Vagina (tissue), 2 donors: Measurements from ENCODE around the gene SLC23A1. TPM values are rescaled to one million over a fixed set of nuclear protein-coding genes. Genes with fewer than 3 reads are reported as not detected.
A peak's percentile ranks its signal among the peaks of the same experiment; 100 is the strongest.

Experiments used
- DNase-seq, 2 donors: peaks; one replicate each; pipeline ENCODE4 v3.0.0-alpha.2; 2017; ENCODE audit errors: extremely low spot score in 2 of 2
- H3K27ac ChIP-seq: fragments of 200-600 bp; sonication (generic); one replicate; pipeline ENCODE4 v1.5.1; 2019
- H3K27me3 ChIP-seq: fragments of 200-600 bp; sonication (generic); one replicate; pipeline ENCODE4 v1.5.1; 2019
- H3K36me3 ChIP-seq, 2 donors: fragments of 200-600 bp; sonication (generic); one replicate each; pipeline ENCODE4 v1.5.1; 2017 to 2019
- H3K4me1 ChIP-seq: fragments of 200-600 bp; sonication (generic); one replicate; pipeline ENCODE4 v1.5.1; 2019
- H3K4me3 ChIP-seq, 2 donors: fragments of 200-600 bp; sonication (generic); 1 replicate in 1 of 2; 2 replicates in 1 of 2; pipeline ENCODE4 v1.5.1; 2016 to 2019
- H3K9me3 ChIP-seq: fragments of 200-600 bp; sonication (generic); one replicate; pipeline ENCODE4 v1.5.1; 2019
- POLR2A ChIP-seq, 2 donors: fragments of 450-650 bp; IDR thresholded peaks; one replicate each; pipeline ENCODE4 v1.6.1; 2017; ENCODE audit warnings: antibody characterized with exemption in 2 of 2, mild to moderate bottlenecking in 2 of 2, moderate library complexity in 2 of 2
- POLR2AphosphoS5 ChIP-seq, 2 donors: sonication (generic); formaldehyde crosslinking; IDR thresholded peaks; one replicate each; pipeline ENCODE4 v1.9.0; 2017; ENCODE audit warnings: antibody characterized with exemption in 2 of 2, mild to moderate bottlenecking in 2 of 2, low read depth in 1 of 2; ENCODE audit not compliant: insufficient read depth in 1 of 2
- intact Hi-C: fragments of 100-400 bp; cut with DNase I; formaldehyde crosslinking; loops from one replicate; pipeline ENCODE4 v1.15.1; 2023
- total RNA-seq: library from RNA; depleted of rRNA; stranded (reverse); fragments of >200 nt; gene quantifications from one replicate; pipeline ENCODE4 v1.2.3, GENCODE V29; 2016
- TF ChIP-seq, protein P1 (sequence below), 3 experiments: fragments of 450-650 bp in 2 of 3; fragments of 200-600 bp in 1 of 3; sonication (generic) in 1 of 3; IDR thresholded peaks; one replicate each; pipeline ENCODE4 v1.5.1; 2017 to 2019; ENCODE audit warnings: antibody characterized with exemption in 3 of 3, mild to moderate bottlenecking in 2 of 3, moderate library complexity in 2 of 3

Gene SLC23A1
- total RNA-seq, 1 donor from 2014 or later: not detected

DNA sequence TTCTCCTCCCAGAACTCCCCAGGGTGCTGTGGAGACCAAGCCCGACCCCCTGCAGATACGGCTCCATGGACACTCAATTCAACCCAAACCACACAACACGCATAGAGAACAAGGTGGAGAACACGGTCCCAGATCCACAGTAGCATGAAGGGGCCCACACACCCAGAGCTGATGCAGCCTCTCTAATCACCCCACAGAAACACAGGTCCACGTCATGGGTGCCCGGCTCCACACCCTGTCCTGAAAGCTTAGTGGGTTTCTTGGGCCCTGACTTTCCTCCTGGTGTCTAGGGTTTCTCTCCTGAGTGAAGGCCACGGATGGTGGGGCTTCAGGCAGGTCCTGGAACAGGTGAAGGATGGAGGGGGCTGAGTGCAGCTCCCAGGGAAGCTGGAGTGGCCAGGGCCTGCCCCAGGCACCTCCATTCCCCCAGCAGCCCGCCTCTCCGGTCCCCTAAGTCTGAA lies 1.5 kb upstream of the SLC23A1 start:
- Histone ChIP-seq H3K27me3 (no peaks in the 10 kb centered on the region), H3K4me3 (peak overlapping the region; percentile 7 to 16), H3K27ac (peak overlapping the region; percentile 80), H3K4me1 (peaks cover 38% of the 10 kb centered on the region), H3K36me3 (no peaks in the 10 kb centered on the region), H3K9me3 (no peaks in the 10 kb centered on the region)
- no peak for TF ChIP-seq POLR2A (IDR thresholded peaks at IDR 0.05)
- no peak for TF ChIP-seq POLR2AphosphoS5 (IDR thresholded peaks at IDR 0.05; ENCODE audit: insufficient read depth in 1 of 2, low read depth in 1 of 2)
- TF ChIP-seq, protein P1, sequence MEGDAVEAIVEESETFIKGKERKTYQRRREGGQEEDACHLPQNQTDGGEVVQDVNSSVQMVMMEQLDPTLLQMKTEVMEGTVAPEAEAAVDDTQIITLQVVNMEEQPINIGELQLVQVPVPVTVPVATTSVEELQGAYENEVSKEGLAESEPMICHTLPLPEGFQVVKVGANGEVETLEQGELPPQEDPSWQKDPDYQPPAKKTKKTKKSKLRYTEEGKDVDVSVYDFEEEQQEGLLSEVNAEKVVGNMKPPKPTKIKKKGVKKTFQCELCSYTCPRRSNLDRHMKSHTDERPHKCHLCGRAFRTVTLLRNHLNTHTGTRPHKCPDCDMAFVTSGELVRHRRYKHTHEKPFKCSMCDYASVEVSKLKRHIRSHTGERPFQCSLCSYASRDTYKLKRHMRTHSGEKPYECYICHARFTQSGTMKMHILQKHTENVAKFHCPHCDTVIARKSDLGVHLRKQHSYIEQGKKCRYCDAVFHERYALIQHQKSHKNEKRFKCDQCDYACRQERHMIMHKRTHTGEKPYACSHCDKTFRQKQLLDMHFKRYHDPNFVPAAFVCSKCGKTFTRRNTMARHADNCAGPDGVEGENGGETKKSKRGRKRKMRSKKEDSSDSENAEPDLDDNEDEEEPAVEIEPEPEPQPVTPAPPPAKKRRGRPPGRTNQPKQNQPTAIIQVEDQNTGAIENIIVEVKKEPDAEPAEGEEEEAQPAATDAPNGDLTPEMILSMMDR (IDR thresholded peaks at IDR 0.05): no peak
- DNase-seq: peak in 1 of 2 donors; percentile 84
- intact Hi-C loops: no loop called here

DNA sequence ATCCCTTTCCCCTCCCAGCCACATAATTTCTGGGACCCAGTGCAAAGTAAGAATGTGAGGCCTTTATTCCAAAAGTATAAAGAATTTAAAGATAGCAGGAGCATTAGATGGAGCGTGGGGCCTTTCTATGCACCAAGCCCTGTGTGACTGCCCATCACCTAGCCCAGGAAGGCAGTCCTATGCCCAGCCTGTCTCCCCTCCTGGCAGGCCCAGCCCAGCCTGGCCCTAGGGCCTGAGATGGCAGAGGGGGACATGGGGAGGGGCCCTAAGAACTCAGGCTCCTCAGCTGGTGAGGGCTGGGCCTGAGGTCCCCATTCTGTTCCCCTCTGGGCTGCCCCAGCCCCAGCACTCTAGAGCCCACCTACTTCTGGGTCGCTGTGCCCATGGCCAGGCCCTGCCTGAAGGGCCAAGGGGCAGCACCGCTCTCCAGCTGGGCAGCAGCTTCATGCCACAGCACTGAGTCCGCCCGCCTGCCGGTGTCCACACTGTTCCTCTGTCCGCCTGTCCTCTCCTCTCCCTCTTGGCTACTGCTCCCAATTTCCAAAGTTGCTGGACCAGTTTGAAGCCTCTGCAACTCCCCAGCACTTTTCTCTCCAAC lies 995 bp upstream of the SLC23A1 start:
- H3K36me3 ChIP-seq: no peaks in the 10 kb centered on the region
- peak in 1 of 2 donors; percentile 84 for DNase-seq
- TF ChIP-seq POLR2AphosphoS5 (IDR thresholded peaks at IDR 0.05; ENCODE audit: insufficient read depth in 1 of 2, low read depth in 1 of 2): no peak
- TF ChIP-seq, protein P1 (IDR thresholded peaks at IDR 0.05): no peak
- TF ChIP-seq POLR2A (IDR thresholded peaks at IDR 0.05): no peak
- intact Hi-C loops: no loop called here
- peak overlapping the region; percentile 80 for H3K27ac ChIP-seq
- H3K9me3 ChIP-seq: no peaks in the 10 kb centered on the region
- no peaks in the 10 kb centered on the region for H3K27me3 ChIP-seq
- H3K4me3 ChIP-seq: no peak overlapping the region
- H3K4me1 ChIP-seq: peaks cover 38% of the 10 kb centered on the region

DNA sequence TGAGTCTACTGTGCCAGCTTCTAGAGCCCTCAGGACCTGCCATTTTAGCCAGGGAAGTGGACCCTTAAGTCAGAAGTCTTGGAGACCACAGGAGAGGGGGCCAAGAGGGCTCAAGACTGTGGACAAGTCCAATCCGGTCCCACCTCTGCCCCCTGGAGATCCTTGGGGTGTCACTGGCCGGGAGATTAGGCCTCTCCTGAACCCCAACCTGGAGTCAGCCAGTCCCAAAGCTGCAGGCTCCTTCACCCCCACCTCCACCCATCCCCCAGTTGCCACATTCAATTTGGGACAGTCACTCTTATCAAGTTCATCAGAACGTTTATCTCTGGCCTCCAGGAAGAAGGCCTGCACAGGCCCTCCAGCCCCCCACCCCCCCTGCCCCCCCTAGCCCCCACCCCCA lies 290 bp downstream of the SLC23A1 start:
- Histone ChIP-seq H3K27me3 (no peaks in the 10 kb centered on the region), H3K9me3 (no peaks in the 10 kb centered on the region), H3K36me3 (no peaks in the 10 kb centered on the region), H3K4me1 (peaks cover 29% of the 10 kb centered on the region), H3K4me3 (no peak overlapping the region), H3K27ac (no peak overlapping the region)
- DNase-seq: no peak
- TF ChIP-seq POLR2A (IDR thresholded peaks at IDR 0.05): no peak
- TF ChIP-seq, protein P1 (IDR thresholded peaks at IDR 0.05): no peak
- no peak for TF ChIP-seq POLR2AphosphoS5 (IDR thresholded peaks at IDR 0.05; ENCODE audit: insufficient read depth in 1 of 2, low read depth in 1 of 2)
- intact Hi-C loops: no loop called here

GRCh38 chr5:139381837-139382761 lies 998 bp downstream of the SLC23A1 start:
- Histone ChIP-seq H3K27me3 (no peaks in the 10 kb centered on the region), H3K4me1 (peaks cover 25% of the 10 kb centered on the region), H3K36me3 (no peaks in the 10 kb centered on the region), H3K9me3 (no peaks in the 10 kb centered on the region), H3K27ac (no peak overlapping the region), H3K4me3 (no peak overlapping the region)
- intact Hi-C loops: no loop called here
- DNase-seq: peak in 1 of 2 donors; percentile 85
- TF ChIP-seq POLR2AphosphoS5 (IDR thresholded peaks at IDR 0.05; ENCODE audit: insufficient read depth in 1 of 2, low read depth in 1 of 2) (no peak), POLR2A (IDR thresholded peaks at IDR 0.05) (no peak)
- TF ChIP-seq, protein P1 (IDR thresholded peaks at IDR 0.05): no peak
